K562 (cell line): Measurements from ENCODE around the gene RBM20. TPM values are rescaled to one million over a fixed set of nuclear protein-coding genes. Genes with fewer than 3 reads are reported as not detected.

Source experiments
- ATAC-seq: fragments of 200-7000 bp; cut with Tn5 transposase; 3 replicates; pipeline ENCODE4 v1.9.1; 2020; ENCODE audit warnings: moderate library complexity
- BruUV-seq: library from RNA; stranded (reverse); fragments of 400-500 nt; replicated peaks from 2 replicates; lab custom pipeline; 2021; lab: Mats Ljungman, UMichigan
- CTCF ChIA-PET: fragments of 300-600 bp; formaldehyde crosslinking; extraction: SDS; loops from one replicate; lab custom pipeline; 2021; ENCODE audit warnings: low intra/inter-chr PET ratio; lab: Yijun Ruan, JAX
- POLR2A ChIA-PET: fragments of 300-600, 350-650 bp; sonication (Branson Sonifier 250); formaldehyde crosslinking; extraction: SDS; loops from one replicate; lab custom pipeline; 2021; ENCODE audit warnings: antibody characterized with exemption, inconsistent platforms; lab: Yijun Ruan, JAX
- DNase-seq, 4 experiments: peaks; one replicate each; pipeline versions ENCODE4 v3.0.0 to v3.0.0-alpha.2; 2011 to 2018; ENCODE audit warnings: low spot score in 3 of 4, mixed read lengths in 3 of 4; ENCODE audit errors: extremely low read depth in 1 of 4
- FAIRE-seq: peaks from 2 replicates; lab custom pipeline; 2011; peaks lifted over from hg19 to GRCh38; lab: Jason Lieb, UNC
- H2AFZ ChIP-seq: 2 replicates; pipeline ENCODE4 v1.6.0; 2011; ENCODE audit warnings: low read depth, low read length, control low read depth, inconsistent platforms
- H3K27ac ChIP-seq: fragments of 200-600 bp; 3 replicates; pipeline ENCODE4 v1.8.0; 2011; ENCODE audit warnings: low read depth, mild to moderate bottlenecking, control low read depth, inconsistent platforms, low read length, moderate library complexity, mixed read lengths; ENCODE audit errors: extremely low read depth
- H3K27me3 ChIP-seq, 2 experiments: fragments of 300-600 bp in 1 of 2; 2 replicates in 1 of 2; 3 replicates in 1 of 2; pipeline versions ENCODE4 v1.6.0 to v1.8.0; 2011; ENCODE audit warnings: inconsistent platforms in 2 of 2, low read length in 2 of 2, mild to moderate bottlenecking in 1 of 2, mixed read lengths in 1 of 2, moderate library complexity in 1 of 2; ENCODE audit not compliant: control insufficient read depth in 2 of 2, insufficient read depth in 2 of 2
- H3K36me3 ChIP-seq: fragments of 300-600 bp; 3 replicates; pipeline ENCODE4 v1.8.0; 2011; ENCODE audit warnings: mild to moderate bottlenecking, low read length, inconsistent platforms; ENCODE audit not compliant: control insufficient read depth, insufficient read depth
- H3K4me1 ChIP-seq, 2 experiments: fragments of 200-600 bp in 1 of 2; replicated peaks in 1 of 2; 2 replicates in 1 of 2; 3 replicates in 1 of 2; pipeline versions ENCODE4 v1.5.1 to v1.8.0; 2011; ENCODE audit warnings: inconsistent platforms in 2 of 2, low read length in 2 of 2, mild to moderate bottlenecking in 1 of 2, mixed read lengths in 1 of 2, moderate library complexity in 1 of 2; ENCODE audit not compliant: control insufficient read depth in 2 of 2, insufficient read depth in 2 of 2
- H3K4me2 ChIP-seq: 2 replicates; pipeline ENCODE4 v1.6.1; 2011; ENCODE audit warnings: low read length, control low read depth, inconsistent platforms, mixed read lengths; ENCODE audit not compliant: insufficient read depth
- H3K4me3 ChIP-seq: fragments of 200-600 bp; sonication (generic), shearing (Covaris generic); 2 replicates; pipeline ENCODE4 v1.5.1; 2016; ENCODE audit warnings: control low read depth, inconsistent platforms
- H3K79me2 ChIP-seq: fragments of 200-600 bp; 3 replicates; pipeline ENCODE4 v1.8.0; 2011; ENCODE audit warnings: low read length, inconsistent platforms; ENCODE audit not compliant: control insufficient read depth, insufficient read depth
- H3K9ac ChIP-seq, 2 experiments: 2 replicates each; pipeline versions ENCODE4 v1.6.0 to v1.6.1; 2011; ENCODE audit warnings: low read depth in 2 of 2, low read length in 2 of 2, control low read depth in 1 of 2, inconsistent platforms in 1 of 2, mild to moderate bottlenecking in 1 of 2, mixed read lengths in 1 of 2; ENCODE audit not compliant: insufficient read depth in 1 of 2
- H3K9me1 ChIP-seq: one replicate; pipeline ENCODE4 v1.6.0; 2011; ENCODE audit warnings: inconsistent platforms, mild to moderate bottlenecking, low read length, moderate library complexity; ENCODE audit not compliant: control insufficient read depth, insufficient read depth
- H3K9me3 ChIP-seq: replicated peaks from 2 replicates; pipeline ENCODE4 v1.5.1; 2011; ENCODE audit warnings: low read depth, low read length, inconsistent platforms; ENCODE audit not compliant: control insufficient read depth, insufficient read depth
- H4K20me1 ChIP-seq: replicated peaks from 2 replicates; pipeline ENCODE4 v1.6.1; 2011; ENCODE audit warnings: low read length, inconsistent platforms, mixed read lengths; ENCODE audit not compliant: control insufficient read depth, insufficient read depth
- AFF1 ChIP-seq, 2 experiments: fragments of 450-650 bp; IDR thresholded peaks; 2 replicates each; pipeline ENCODE4 v1.6.1; 2018; ENCODE audit warnings: mild to moderate bottlenecking in 2 of 2, low read depth in 1 of 2; ENCODE audit not compliant: partially characterized antibody in 2 of 2
- BDP1 ChIP-seq: IDR thresholded peaks from 3 replicates; pipeline ENCODE4 v1.6.1; 2011; ENCODE audit not compliant: insufficient read length, insufficient read depth
- CBX3 ChIP-seq, 2 experiments: IDR thresholded peaks; 1 replicate in 1 of 2; 2 replicates in 1 of 2; pipeline ENCODE4 v1.6.1; 2012; ENCODE audit warnings: inconsistent platforms in 2 of 2, low read length in 2 of 2, borderline replicate concordance in 1 of 2, control low read depth in 1 of 2
- CREB5 ChIP-seq: fragments of 250-450 bp; sonication (Bioruptor Pico); IDR thresholded peaks from 2 replicates; pipeline ENCODE4 v1.5.0; 2020; ENCODE audit warnings: mild to moderate bottlenecking
- GTF2A2 ChIP-seq: IDR thresholded peaks from 2 replicates; pipeline ENCODE4 v1.6.1; 2016; ENCODE audit warnings: mild to moderate bottlenecking, missing genetic modification characterization, missing compliant biosample characterization
- NCOA1 ChIP-seq: fragments of 450-650 bp; IDR thresholded peaks from 2 replicates; pipeline ENCODE4 v1.6.1; 2016; ENCODE audit warnings: low read depth
- NFRKB ChIP-seq: fragments of 450-650 bp; IDR thresholded peaks from 2 replicates; pipeline ENCODE4 v1.6.1; 2016; ENCODE audit warnings: low read depth
- NFXL1 ChIP-seq: fragments of 450-650 bp; formaldehyde crosslinking; IDR thresholded peaks from 2 replicates; pipeline ENCODE4 v1.4.0; 2021; ENCODE audit warnings: mild to moderate bottlenecking
- PHF21A ChIP-seq: fragments of 450-650 bp; IDR thresholded peaks from 2 replicates; pipeline ENCODE4 v1.6.1; 2017; ENCODE audit warnings: low read depth, borderline replicate concordance
- SP1 ChIP-seq: sonication (generic); formaldehyde crosslinking; IDR thresholded peaks from 2 replicates; pipeline ENCODE4 v1.8.1; 2022; ENCODE audit warnings: mild to moderate bottlenecking, missing genetic modification reagents
- TSC22D4 ChIP-seq: fragments of 450-650 bp; IDR thresholded peaks from 2 replicates; pipeline ENCODE4 v1.6.1; 2016; ENCODE audit warnings: missing genetic modification characterization, missing biosample characterization, control low read depth
- USF1 ChIP-seq: sonication (generic); formaldehyde crosslinking; IDR thresholded peaks from 2 replicates; pipeline ENCODE4 v1.9.0; 2022; ENCODE audit warnings: mild to moderate bottlenecking, missing genetic modification reagents
- ZNF274 ChIP-seq: IDR thresholded peaks from 2 replicates; pipeline ENCODE4 v1.6.1; 2011; ENCODE audit warnings: low read depth, mild to moderate bottlenecking, low read length, moderate library complexity, borderline replicate concordance
- ZNF384 ChIP-seq: IDR thresholded peaks from 2 replicates; pipeline ENCODE4 v1.6.1; 2012; ENCODE audit warnings: low read depth, low read length, improper control_type of control experiment
- WGBS: fragments of 100-300 bp; shearing (Covaris generic); methylation state at CpG from one replicate; pipeline ENCODE4 v1.1.6; 2016; ENCODE audit warnings: low coverage, mixed read lengths; ENCODE audit not compliant: insufficient coverage; ENCODE audit errors: missing lambda C conversion rate; 5-methylcytosine and 5-hydroxymethylcytosine counted together
- in situ Hi-C: fragments of 300-500 bp; cut with MboI; formaldehyde crosslinking; loops from 4 replicates; pipeline ENCODE4 v1.15.0; 2018; ENCODE audit warnings: inconsistent platforms, mixed read lengths
- intact Hi-C: fragments of 100-400 bp; cut with micrococcal nuclease; formaldehyde crosslinking; loops from 2 replicates; pipeline ENCODE4 v1.14.2; 2022
- polyA plus RNA-seq, 8 experiments: library from polyadenylated mRNA; depleted of rRNA in 4 of 8; stranded (reverse) in 5 of 8; unstranded in 3 of 8; fragments of >200 nt; fragmentation: Nextera tagmentation in 2 of 8; fragmentation: Illumina TruSeq in 1 of 8; extraction: Ambion mirVana in 2 of 8; extraction: Trizol in 1 of 8; gene quantifications; 2 replicates each; pipeline versions ENCODE4 v1.2.1 to v1.2.3, GENCODE V29; 2011 to 2014; ENCODE audit warnings: inconsistent platforms in 1 of 8, missing spikeins in 1 of 8
- total RNA-seq, 7 experiments: library from RNA; depleted of rRNA in 6 of 7; stranded (reverse); fragments of >200 nt in 6 of 7; fragmentation: Illumina TruSeq in 2 of 7; extraction: Trizol in 2 of 7; gene quantifications; 2 replicates each; pipeline versions ENCODE4 v1.2.1 to v1.2.3, GENCODE V29; 2011 to 2021; ENCODE audit warnings: low replicate concordance in 1 of 7
- TF ChIP-seq, protein P1 (sequence below), 2 experiments: fragments of 450-650 bp in 1 of 2; sonication (generic) in 1 of 2; formaldehyde crosslinking in 1 of 2; IDR thresholded peaks in 1 of 2; conservative IDR thresholded peaks in 1 of 2; 2 replicates each; pipeline versions ENCODE4 v1.6.1 to v1.8.1; 2016 to 2023; ENCODE audit warnings: mild to moderate bottlenecking in 2 of 2, moderate library complexity in 2 of 2, inconsistent platforms in 1 of 2, missing genetic modification reagents in 1 of 2

The RBM20 gene
- total and polyA plus RNA-seq, 9 of the 15 experiments (the other 6 are each of a cell fraction or from before 2014, with no cell fraction given), result 0.63 to 5.7 (median 3.2) TPM

DNA sequence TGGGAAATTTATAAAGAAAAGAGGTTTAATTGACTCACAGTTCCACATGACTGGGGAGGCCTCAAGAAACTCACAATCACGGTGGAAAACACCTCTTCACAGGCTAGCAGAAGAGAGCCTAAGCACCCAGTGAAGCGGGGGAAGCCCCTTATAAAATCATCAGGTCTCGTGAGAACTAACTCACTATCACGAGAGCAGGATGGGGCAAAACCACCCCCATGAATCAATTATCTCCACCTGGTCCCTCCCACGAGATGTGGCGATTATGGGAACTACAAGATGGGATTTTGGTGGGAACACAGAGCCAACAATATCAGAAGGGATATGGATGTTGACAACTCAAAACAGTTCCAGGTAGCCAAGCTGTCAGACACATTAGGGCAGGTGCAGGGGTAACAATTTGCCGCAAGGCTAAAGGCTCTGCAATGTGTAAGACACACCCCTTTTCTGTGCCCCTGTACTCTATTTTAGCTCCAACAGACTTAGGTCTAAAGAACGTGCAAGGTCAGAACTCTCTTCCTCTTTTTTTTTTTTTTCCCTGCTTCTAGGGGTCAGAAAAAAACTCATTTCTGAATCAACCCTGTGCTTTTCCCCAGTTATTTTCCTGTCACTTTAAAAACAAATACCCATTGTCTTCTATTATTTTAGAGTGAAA lies 30.7 kb upstream of the RBM20 start:
- Histone ChIP-seq H3K4me1 (peaks cover 22 to 28% of the 10 kb centered on the region in 2 experiments; a peak in 4 of 5 replicates), H3K9ac (no peak overlapping the region), H3K4me2 (no peak overlapping the region), H4K20me1 (no peaks in the 10 kb centered on the region), H3K27ac (no peak overlapping the region), H3K27me3 (no peaks in the 10 kb centered on the region), H3K9me1 (no peaks in the 10 kb centered on the region), H3K36me3 (no peaks in the 10 kb centered on the region), H3K79me2 (no peaks in the 10 kb centered on the region), H3K4me3 (no peak overlapping the region), H2AFZ (no peak overlapping the region), H3K9me3 (no peaks in the 10 kb centered on the region)
- in situ Hi-C loops, result loop anchor here (10.0 to 25.0 kb wide), 2 partner anchors 61 to 274 kb away; no protein-coding TSS in a partner anchor
- no peak for DNase-seq
- WGBS, result 46% methylated on average over 6 of the region's 8 CpGs
- ChIA-PET CTCF (no interaction called here), POLR2A (interaction anchor here (0.5 kb wide), 1 partner anchor 14 kb away, joined by 3 read pairs; no protein-coding TSS in a partner anchor)
- no peak for FAIRE-seq
- no TSS peak for BruUV-seq
- no peak for ATAC-seq
- intact Hi-C loops, result loop anchor here (5.0 to 10.0 kb wide), 3 partner anchors 114 to 1521 kb away; partner anchors contain the start of gene PDCD4
- no peak for TF ChIP-seq NCOA1
- no peak for TF ChIP-seq PHF21A
- TF ChIP-seq CBX3 (IDR thresholded peaks at IDR 0.05; ENCODE audit: borderline replicate concordance in 1 of 2, low read length in 2 of 2), result no peak
- no peak for TF ChIP-seq SP1 (CRISPR knock-in tag)
- TF ChIP-seq NFXL1 (CRISPR knock-in tag), result no peak
- no peak for TF ChIP-seq ZNF274
- no peak for TF ChIP-seq USF1 (CRISPR knock-in tag)
- TF ChIP-seq TSC22D4 (tag), result no peak
- TF ChIP-seq, protein P1, sequence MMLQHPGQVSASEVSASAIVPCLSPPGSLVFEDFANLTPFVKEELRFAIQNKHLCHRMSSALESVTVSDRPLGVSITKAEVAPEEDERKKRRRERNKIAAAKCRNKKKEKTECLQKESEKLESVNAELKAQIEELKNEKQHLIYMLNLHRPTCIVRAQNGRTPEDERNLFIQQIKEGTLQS (IDR thresholded peaks at IDR 0.05), result no peak
- TF ChIP-seq, protein P1 (CRISPR knock-in tag; conservative IDR thresholded peaks at IDR 0.05), result no peak
- TF ChIP-seq GTF2A2 (tag), result no peak
- TF ChIP-seq CREB5 (CRISPR knock-in tag), result no peak
- TF ChIP-seq AFF1 (IDR thresholded peaks at IDR 0.05; ENCODE audit: low read depth in 1 of 2, partially characterized antibody in 2 of 2), result no peak
- TF ChIP-seq ZNF384, result peak; percentile 37; the same call in 1 of the 2 replicates
- no peak for TF ChIP-seq BDP1
- TF ChIP-seq NFRKB, result no peak
